GM12878 (cell line): ENCODE data around the gene IL1B. TPM values are rescaled to one million over a fixed set of nuclear protein-coding genes. Genes with fewer than 3 reads are reported as not detected.

Experiments used
- CBX5 ChIP-seq: sonication (generic); IDR thresholded peaks from 2 replicates; pipeline ENCODE4 v1.6.1; 2016; ENCODE audit warnings: low read depth, moderate library complexity, mild to moderate bottlenecking, inconsistent platforms
- CEBPZ ChIP-seq: fragments of 150-350 bp; IDR thresholded peaks from 2 replicates; pipeline ENCODE4 v1.6.1; 2016; ENCODE audit warnings: low read depth, low read length
- CUX1 ChIP-seq: IDR thresholded peaks from 2 replicates; pipeline ENCODE4 v1.6.1; 2012; ENCODE audit warnings: improper control_type of control experiment, low read depth, low read length; ENCODE audit not compliant: insufficient replicate concordance
- IRF3 ChIP-seq: fragments of 450-650 bp; IDR thresholded peaks from 2 replicates; pipeline ENCODE4 v1.6.1; 2014; ENCODE audit warnings: mild to moderate bottlenecking
- MXI1 ChIP-seq: fragments of 150-350 bp; IDR thresholded peaks from 2 replicates; pipeline ENCODE4 v1.6.1; 2011; ENCODE audit warnings: low read depth, mild to moderate bottlenecking, inconsistent platforms, low read length, improper control_type of control experiment
- RELB ChIP-seq: fragments of 450-650 bp; IDR thresholded peaks from 2 replicates; pipeline ENCODE4 v1.6.1; 2017; ENCODE audit warnings: low read depth, mild to moderate bottlenecking, moderate library complexity
- SMARCA5 ChIP-seq: fragments of 450-650 bp; IDR thresholded peaks from 2 replicates; pipeline ENCODE4 v1.6.1; 2017; ENCODE audit warnings: mild to moderate bottlenecking
- SMC3 ChIP-seq: IDR thresholded peaks from 2 replicates; pipeline ENCODE4 v1.6.1; 2011; ENCODE audit warnings: low read length, improper control_type of control experiment, borderline replicate concordance
- ZNF592 ChIP-seq: fragments of 450-650 bp; IDR thresholded peaks from 2 replicates; pipeline ENCODE4 v1.6.1; 2017; ENCODE audit warnings: mild to moderate bottlenecking, moderate library complexity
- polyA plus RNA-seq, 11 experiments: library from polyadenylated mRNA; depleted of rRNA in 4 of 11; unstranded in 6 of 11; stranded (reverse) in 5 of 11; fragments of >200 nt; fragmentation: Nextera tagmentation in 4 of 11; fragmentation: Illumina TruSeq in 1 of 11; extraction: Ambion mirVana in 4 of 11; extraction: Trizol in 1 of 11; gene quantifications; 1 replicate in 1 of 11; 2 replicates in 10 of 11; pipeline versions ENCODE4 v1.2.1 to v1.2.3, GENCODE V29; 2011 to 2016; ENCODE audit warnings: inconsistent platforms in 2 of 11, missing spikeins in 2 of 11, low read depth in 1 of 11
- total RNA-seq, 4 experiments: library from RNA; depleted of rRNA in 3 of 4; stranded (reverse); fragments of >200 nt in 3 of 4; fragmentation: Illumina TruSeq in 1 of 4; extraction: Trizol in 1 of 4; gene quantifications; 2 replicates each; pipeline versions ENCODE4 v1.2.1 to v1.2.3, GENCODE V29; 2013 to 2021

The IL1B gene
- total and polyA plus RNA-seq, 10 of the 15 experiments (the other 5 are each of a cell fraction or from before 2014, with no cell fraction given): 0.20 to 1.6 (median 0.84) TPM

- TF ChIP-seq CUX1: peak; percentile 36
- no peak for TF ChIP-seq CBX5
- no peak for TF ChIP-seq SMARCA5
- TF ChIP-seq SMC3: no peak; the same call in 1 of the 2 replicates
- TF ChIP-seq RELB: peak; percentile 82
- no peak for TF ChIP-seq MXI1
- TF ChIP-seq CEBPZ: no peak
- TF ChIP-seq ZNF592: no peak
- no peak for TF ChIP-seq IRF3
Observed at GRCh38 chr2:112812318-112813267, 24.0 kb downstream of the IL1B start (continued).
